Endodermal cell (in vitro differentiated cells): ENCODE results near the gene IDE. TPM values are rescaled to one million over a fixed set of nuclear protein-coding genes. Genes with fewer than 3 reads are reported as not detected.

Source experiments
- DNase-seq: peaks from one replicate; pipeline ENCODE4 v3.0.0-alpha.2; 2017
- H3K27ac ChIP-seq: 2 replicates; pipeline ENCODE4 v1.5.1; 2013; ENCODE audit warnings: mild to moderate bottlenecking, low read depth, low read length, moderate library complexity
- H3K27me3 ChIP-seq: 2 replicates; pipeline ENCODE4 v1.6.1; 2013; ENCODE audit warnings: mild to moderate bottlenecking, low read length, moderate library complexity; ENCODE audit not compliant: insufficient read depth, control insufficient read depth, poor library complexity, severe bottlenecking
- H3K36me3 ChIP-seq: 2 replicates; pipeline ENCODE4 v1.7.0; 2013; ENCODE audit warnings: mild to moderate bottlenecking, low read length, moderate library complexity; ENCODE audit not compliant: control insufficient read depth, insufficient read depth
- H3K4me1 ChIP-seq: one replicate; pipeline ENCODE4 v1.7.0; 2013; ENCODE audit warnings: low read length; ENCODE audit not compliant: control insufficient read depth, insufficient read depth
- H3K4me3 ChIP-seq: 2 replicates; pipeline ENCODE4 v1.5.1; 2013; ENCODE audit warnings: mild to moderate bottlenecking, low read length, moderate library complexity
- H3K9ac ChIP-seq: 2 replicates; pipeline ENCODE4 v1.6.1; 2013; ENCODE audit warnings: mild to moderate bottlenecking, low read length, moderate library complexity; ENCODE audit not compliant: poor library complexity, severe bottlenecking; ENCODE audit errors: extremely low read depth
- H3K9me3 ChIP-seq: 2 replicates; pipeline ENCODE4 v1.6.1; 2013; ENCODE audit warnings: mild to moderate bottlenecking, low read length, moderate library complexity; ENCODE audit not compliant: control insufficient read depth
- H3K27ac Mint-ChIP-seq: 2 replicates; pipeline ENCODE4 v1.8.0; 2020; ENCODE audit warnings: mixed read lengths
- H3K27me3 Mint-ChIP-seq: 2 replicates; pipeline ENCODE4 v1.8.0; 2021; ENCODE audit warnings: mild to moderate bottlenecking, mixed read lengths; ENCODE audit not compliant: insufficient read depth
- H3K36me3 Mint-ChIP-seq: 2 replicates; pipeline ENCODE4 v1.8.0; 2020; ENCODE audit warnings: low read depth, mixed read lengths
- H3K4me1 Mint-ChIP-seq: 2 replicates; pipeline ENCODE4 v1.8.0; 2020; ENCODE audit warnings: mixed read lengths
- H3K4me3 Mint-ChIP-seq: 2 replicates; pipeline ENCODE4 v1.8.0; 2020; ENCODE audit warnings: mild to moderate bottlenecking, moderate library complexity, mixed read lengths
- H3K9me3 Mint-ChIP-seq: 2 replicates; pipeline ENCODE4 v1.8.0; 2020; ENCODE audit warnings: mild to moderate bottlenecking, mixed read lengths
- CTCF ChIP-seq: fragments of 200-600 bp; sonication (generic); conservative IDR thresholded peaks from 2 replicates; pipeline ENCODE4 v1.5.0; 2021; ENCODE audit warnings: antibody characterized with exemption, mild to moderate bottlenecking
- WGBS, 2 experiments: methylation state at CpG; one replicate each; pipeline versions ENCODE4 v1.1.5 to v1.1.7; 2013; ENCODE audit warnings: missing lambda C conversion rate in 2 of 2, mixed read lengths in 1 of 2; ENCODE audit not compliant: insufficient coverage in 1 of 2, insufficient read length in 1 of 2; 5-methylcytosine and 5-hydroxymethylcytosine counted together
- total RNA-seq, 2 donors: library from RNA; stranded (reverse); fragmentation: NEBNext Ultra II Directional in 1 of 2; extraction: Animal tissue kit (Norgen Biotek cat#: 25700) in 1 of 2; gene quantifications; 2 replicates in 1 of 2; 3 replicates in 1 of 2; pipeline ENCODE4 v1.2.1, GENCODE V29; 2021

The IDE gene
- total RNA-seq, 2 donors from 2014 or later = 56.3 to 63.3 TPM

DNA sequence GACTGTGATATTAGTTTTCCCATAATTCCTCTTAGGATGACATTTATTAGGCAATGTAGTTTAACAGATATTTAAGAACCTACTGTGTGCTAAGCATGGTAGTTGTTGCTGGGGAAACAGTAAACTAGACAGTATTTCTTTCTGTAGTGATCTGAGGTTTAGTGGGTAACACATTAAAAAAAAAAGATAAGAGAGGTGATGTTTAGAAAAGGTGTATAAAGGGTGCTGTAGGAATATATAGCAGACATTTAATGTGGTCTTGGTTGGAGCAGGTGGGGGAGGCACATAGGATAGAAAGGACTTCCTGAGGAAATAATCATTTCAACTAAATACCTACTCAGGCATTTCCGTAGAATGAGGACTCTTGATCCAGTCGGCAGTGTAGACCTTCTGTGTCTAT is 30.9 kb upstream of the IDE start:
- Mint-ChIP-seq H3K27ac (peak overlapping the region; percentile 75), H3K27me3 (no peaks in the 10 kb centered on the region), H3K4me3 (no peak overlapping the region), H3K9me3 (peaks cover 9% of the 10 kb centered on the region), H3K36me3 (peaks cover 42% of the 10 kb centered on the region), H3K4me1 (no peaks in the 10 kb centered on the region)
- DNase-seq = no peak
- H3K27ac ChIP-seq = no peak overlapping the region
- H3K9ac ChIP-seq = no peak overlapping the region
- no peak overlapping the region for H3K4me3 ChIP-seq
- 94 to 100% methylated on average over 2 of the region's 2 CpGs for WGBS, 2 experiments
- H3K4me1 ChIP-seq = no peaks in the 10 kb centered on the region
- no peaks in the 10 kb centered on the region for H3K9me3 ChIP-seq
- no peaks in the 10 kb centered on the region for H3K27me3 ChIP-seq
- no peak for TF ChIP-seq CTCF
- H3K36me3 ChIP-seq = peaks cover 45% of the 10 kb centered on the region

- Mint-ChIP-seq H3K36me3 (peaks cover 16% of the 10 kb centered on the region), H3K9me3 (peaks cover 9% of the 10 kb centered on the region), H3K27me3 (no peaks in the 10 kb centered on the region), H3K27ac (peak overlapping the region; percentile 39), H3K4me3 (no peak overlapping the region), H3K4me1 (peaks cover 16% of the 10 kb centered on the region)
- no peak for TF ChIP-seq CTCF
- H3K4me3 ChIP-seq = no peak overlapping the region
- WGBS, 2 experiments = 100% methylated on average over 1 of the region's 1 CpG
- H3K27me3 ChIP-seq = no peaks in the 10 kb centered on the region
- H3K9ac ChIP-seq = no peak overlapping the region
- H3K4me1 ChIP-seq = no peaks in the 10 kb centered on the region
- H3K9me3 ChIP-seq = no peaks in the 10 kb centered on the region
- H3K36me3 ChIP-seq = no peaks in the 10 kb centered on the region
- H3K27ac ChIP-seq = no peak overlapping the region
- no peak for DNase-seq
These were observed 24.4 kb upstream of the IDE start for GRCh38 chr10:92598321-92598720.

DNA sequence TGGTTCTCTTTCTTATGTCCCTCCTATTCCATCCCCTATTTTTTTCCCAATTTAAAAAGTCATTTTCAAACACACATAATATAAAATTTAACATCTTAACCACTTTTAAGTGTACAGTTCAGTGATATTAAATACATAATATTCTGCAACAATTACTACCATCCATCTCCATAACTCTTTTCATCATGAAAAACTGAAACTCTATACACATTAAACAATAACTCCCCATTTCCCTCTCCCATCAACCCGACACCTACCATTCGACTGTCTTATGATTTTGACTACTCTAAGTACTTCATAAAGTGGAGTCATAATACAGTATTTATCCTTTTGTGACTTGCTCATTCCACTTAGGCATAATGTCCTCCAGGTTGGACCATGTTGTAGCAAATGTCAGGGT is 21.6 kb upstream of the IDE start:
- Histone ChIP-seq H3K4me3 (peak overlapping the region; percentile 90), H3K9ac (no peak overlapping the region), H3K36me3 (no peaks in the 10 kb centered on the region), H3K9me3 (no peaks in the 10 kb centered on the region), H3K4me1 (no peaks in the 10 kb centered on the region), H3K27ac (no peak overlapping the region), H3K27me3 (no peaks in the 10 kb centered on the region)
- Mint-ChIP-seq H3K4me1 (peaks cover 29% of the 10 kb centered on the region), H3K27ac (no peak overlapping the region), H3K36me3 (peaks cover 5% of the 10 kb centered on the region), H3K9me3 (no peaks in the 10 kb centered on the region), H3K27me3 (no peaks in the 10 kb centered on the region), H3K4me3 (peak overlapping the region; percentile 93)
- DNase-seq = no peak
- WGBS, 2 experiments = 97 to 100% methylated on average over 2 of the region's 2 CpGs
- TF ChIP-seq CTCF = no peak
